HT1080 (cell line): ENCODE data around the gene GIMD1. TPM values are rescaled to one million over a fixed set of nuclear protein-coding genes. Genes with fewer than 3 reads are reported as not detected.

Experiments used
- DNase-seq: peaks from one replicate; pipeline ENCODE4 v3.0.0-alpha.2; 2015; ENCODE audit warnings: low read depth
- total RNA-seq: library from RNA; depleted of rRNA; stranded (reverse); fragments of >200 nt; shearing (Covaris generic); gene quantifications from 2 replicates; pipeline ENCODE4 v1.2.3, GENCODE V29; 2014; rRNA removed

The GIMD1 gene
- total RNA-seq, 1 experiment from 2014 or later, result not detected

DNA sequence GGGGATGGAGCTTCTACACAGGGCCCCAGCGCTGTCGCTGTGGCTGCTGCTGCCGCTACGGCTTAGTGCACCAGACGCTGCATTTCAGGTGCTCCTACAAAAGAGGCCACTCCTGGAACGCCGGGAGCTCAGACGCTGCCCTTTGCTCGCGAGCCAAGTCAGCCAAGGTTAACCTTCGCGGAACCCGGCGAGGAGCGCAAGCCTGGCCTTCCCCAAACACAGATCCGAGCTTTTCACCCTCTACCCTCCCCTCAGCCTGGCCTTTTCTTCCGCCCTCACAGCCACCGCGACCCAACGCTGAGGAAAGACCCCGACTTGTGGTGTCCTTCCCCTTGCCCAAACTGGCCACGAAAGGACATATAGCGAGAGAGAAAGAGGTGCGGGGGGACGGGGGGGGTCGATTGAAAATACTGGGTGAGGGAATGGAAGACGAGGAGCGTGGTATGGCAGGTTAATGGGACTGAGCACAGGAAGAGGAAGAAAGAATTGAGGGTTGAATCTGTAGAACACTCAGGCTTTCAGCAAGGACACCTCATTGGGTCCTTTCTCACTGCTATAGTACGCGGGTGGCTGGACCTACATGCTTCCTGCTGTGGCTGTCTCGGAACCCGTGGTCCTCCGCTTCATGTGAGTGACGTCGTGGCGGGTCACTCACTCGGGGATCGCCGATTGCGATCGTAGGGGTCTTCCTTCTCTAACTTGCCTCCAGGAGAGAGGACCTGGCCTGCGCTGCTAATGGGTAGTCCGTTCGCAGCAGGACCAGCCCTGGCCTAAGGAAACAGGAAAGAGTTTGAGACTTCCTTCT, 52.4 kb downstream of the GIMD1 start, which contains the start of the genes AIMP1 and TBCK:
Gene AIMP1, plus strand, starts transcription at position 583 of the 805 bp plus-strand sequence. CDS start 8,460 bp downstream, outside the sequence.
Gene TBCK, minus strand, starts transcription at position 242 of the 805 bp plus-strand sequence. CDS start 7,249 bp downstream, outside the sequence.
- DNase-seq, result peak; percentile 84

DNA sequence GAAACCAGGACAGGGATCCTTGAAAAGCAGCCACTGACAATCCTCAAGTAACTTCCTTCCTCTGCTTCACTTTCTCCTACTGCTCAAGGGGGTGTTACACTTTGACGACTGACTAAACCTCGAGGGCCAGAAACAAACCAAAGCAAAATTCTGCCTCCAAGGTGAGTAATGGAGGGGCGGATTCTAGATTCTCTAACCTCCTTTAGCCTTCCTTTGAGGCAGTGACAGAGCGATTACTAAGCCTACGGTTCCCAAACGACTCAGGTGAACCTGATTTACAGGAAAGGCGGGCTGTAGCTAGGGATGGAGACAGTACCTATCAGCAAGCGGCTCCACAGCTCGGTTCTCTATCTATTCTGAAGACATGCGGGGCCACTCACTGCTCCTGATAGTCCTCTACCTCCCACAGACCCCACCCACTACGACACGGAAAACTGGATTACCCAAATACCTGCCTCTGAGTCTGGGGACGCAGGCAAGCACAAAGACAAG, 53.1 kb downstream of the GIMD1 start:
- peak; percentile 50 for DNase-seq

DNA sequence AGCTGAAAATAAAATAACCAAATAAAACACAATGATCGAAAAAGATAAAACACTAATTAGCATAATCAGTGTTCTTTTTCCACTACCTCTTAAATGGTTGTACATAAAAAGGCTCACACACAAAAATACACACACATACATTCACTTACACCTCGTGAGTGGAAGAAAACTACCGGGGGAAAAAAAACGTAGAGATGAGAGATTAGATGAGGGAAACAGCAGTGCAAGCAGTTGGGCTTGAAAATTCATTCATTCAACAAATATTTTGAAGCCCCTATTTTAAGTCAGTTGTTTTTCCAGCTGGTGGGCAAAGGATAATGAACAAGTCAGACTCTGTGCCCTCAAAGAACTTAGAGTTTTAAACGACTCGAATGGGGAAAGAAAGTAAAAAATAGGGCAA, 53.6 kb downstream of the GIMD1 start:
- no peak for DNase-seq

DNA sequence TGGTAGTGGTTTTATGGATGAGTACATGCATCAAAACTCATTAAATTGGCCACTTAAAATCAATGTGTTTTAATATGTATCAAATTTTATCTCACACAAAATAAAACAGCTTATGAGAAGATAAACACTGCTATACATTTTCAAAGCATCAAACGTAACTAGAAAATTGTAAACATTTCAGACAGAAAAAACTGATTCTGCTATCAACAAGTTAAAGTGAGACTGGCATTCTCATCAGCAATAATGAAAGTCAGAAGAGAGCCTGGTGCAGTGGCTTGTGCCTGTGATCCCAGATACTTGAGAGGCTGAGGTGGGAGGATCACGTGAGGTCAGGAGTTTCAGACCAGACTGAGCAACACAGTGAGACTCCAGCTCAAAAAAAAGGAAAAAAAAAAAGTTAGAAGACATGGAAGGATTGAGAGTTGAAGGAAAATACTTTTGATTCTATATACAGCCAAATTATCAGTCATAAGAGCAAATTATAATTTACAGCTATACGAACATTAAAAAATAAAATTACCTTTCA, 55.5 kb downstream of the GIMD1 start:
- no peak for DNase-seq

DNA sequence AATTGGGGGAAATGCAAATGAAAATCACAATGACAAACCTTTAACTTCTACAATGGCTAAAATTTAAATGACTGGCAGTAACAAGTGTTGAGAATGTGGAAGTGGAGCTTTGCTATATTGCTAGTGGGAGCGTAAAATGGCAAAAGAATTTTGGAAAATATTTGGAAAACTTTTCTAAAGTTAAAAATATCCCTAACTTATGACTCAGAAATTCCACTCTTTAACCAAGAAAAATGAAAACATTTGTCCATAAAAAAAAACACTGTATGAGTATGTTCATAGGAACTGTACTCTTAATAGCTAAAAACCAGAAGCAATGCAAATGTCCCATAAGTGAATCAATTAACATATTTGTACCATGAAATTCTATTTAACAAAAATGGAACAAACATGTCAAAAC, 56.2 kb downstream of the GIMD1 start:
- no peak for DNase-seq

Other genes starting within 250 kb of the GIMD1 start
- 11.2 and 13.8 TPM in 2 replicates for gene TBCK, start 52.6 kb downstream of the GIMD1 start, total RNA-seq
- 29.6 and 30.1 TPM in 2 replicates for gene AIMP1, start 52.2 kb downstream of the GIMD1 start, total RNA-seq